ENCODE measurements around the gene LARP4B.

DNA sequence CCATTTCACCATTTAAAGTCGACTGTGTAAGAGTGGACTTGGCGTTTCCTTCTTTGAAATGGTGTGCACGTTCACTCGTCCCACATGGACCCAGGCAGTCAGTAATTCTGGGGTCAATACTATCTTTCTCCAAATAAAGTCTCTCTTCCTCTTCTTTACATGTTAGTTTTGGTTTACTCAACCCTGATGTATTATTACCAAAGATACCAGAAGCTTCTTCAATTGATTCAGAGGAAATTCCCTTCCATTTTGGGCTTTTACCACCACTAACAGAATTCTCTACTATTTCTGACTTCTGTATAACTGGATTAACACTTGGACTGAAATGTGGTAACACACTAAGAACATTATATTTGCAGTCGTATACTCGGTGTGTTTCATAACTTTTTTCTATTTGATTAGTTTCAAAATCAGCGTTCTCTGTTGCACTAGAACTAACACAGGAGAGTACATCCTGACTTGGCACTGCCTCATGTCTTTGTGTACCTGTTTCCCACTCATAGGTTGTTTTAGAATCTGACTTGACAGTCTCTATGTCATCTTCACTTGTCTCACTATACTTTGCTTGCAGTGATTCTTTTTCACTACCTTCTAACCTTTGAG lies 60.8 kb downstream of the LARP4B start:
- TF ChIP-seq, protein P1, sequence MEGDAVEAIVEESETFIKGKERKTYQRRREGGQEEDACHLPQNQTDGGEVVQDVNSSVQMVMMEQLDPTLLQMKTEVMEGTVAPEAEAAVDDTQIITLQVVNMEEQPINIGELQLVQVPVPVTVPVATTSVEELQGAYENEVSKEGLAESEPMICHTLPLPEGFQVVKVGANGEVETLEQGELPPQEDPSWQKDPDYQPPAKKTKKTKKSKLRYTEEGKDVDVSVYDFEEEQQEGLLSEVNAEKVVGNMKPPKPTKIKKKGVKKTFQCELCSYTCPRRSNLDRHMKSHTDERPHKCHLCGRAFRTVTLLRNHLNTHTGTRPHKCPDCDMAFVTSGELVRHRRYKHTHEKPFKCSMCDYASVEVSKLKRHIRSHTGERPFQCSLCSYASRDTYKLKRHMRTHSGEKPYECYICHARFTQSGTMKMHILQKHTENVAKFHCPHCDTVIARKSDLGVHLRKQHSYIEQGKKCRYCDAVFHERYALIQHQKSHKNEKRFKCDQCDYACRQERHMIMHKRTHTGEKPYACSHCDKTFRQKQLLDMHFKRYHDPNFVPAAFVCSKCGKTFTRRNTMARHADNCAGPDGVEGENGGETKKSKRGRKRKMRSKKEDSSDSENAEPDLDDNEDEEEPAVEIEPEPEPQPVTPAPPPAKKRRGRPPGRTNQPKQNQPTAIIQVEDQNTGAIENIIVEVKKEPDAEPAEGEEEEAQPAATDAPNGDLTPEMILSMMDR (IDR thresholded peaks at IDR 0.05; ENCODE audit: low read length) = no peak
- TF ChIP-seq EZH2phosphoT487 (IDR thresholded peaks at IDR 0.05; ENCODE audit: low read length) = no peak
- no peak for TF ChIP-seq EZH2 (optimal IDR thresholded peaks at IDR 0.05; ENCODE audit: low read depth, low read length)

Data from MM.1S (cell line).